Mesendoderm (in vitro differentiated cells): ENCODE results near the gene FPR3.
A peak's percentile ranks its signal among the peaks of the same experiment; 100 is the strongest.
"Not testable (repeated sequence)": the region's sequence is repeated elsewhere in the genome, so short reads cannot be mapped to it uniquely, and the experiment has no call there.

Experiments used
- DNase-seq: peaks from one replicate; pipeline ENCODE4 v3.0.0; 2013
- H2AK5ac ChIP-seq: 2 replicates; pipeline ENCODE4 v1.6.1; 2013; ENCODE audit warnings: low read length, inconsistent platforms
- H2BK120ac ChIP-seq: 2 replicates; pipeline ENCODE4 v1.6.1; 2013; ENCODE audit warnings: low read depth, mild to moderate bottlenecking, low read length, moderate library complexity, mixed read lengths
- H2BK15ac ChIP-seq: replicated peaks from 2 replicates; pipeline ENCODE4 v1.6.1; 2013; ENCODE audit warnings: low read depth, mild to moderate bottlenecking, moderate library complexity
- H2BK5ac ChIP-seq: 2 replicates; pipeline ENCODE4 v1.6.1; 2013; ENCODE audit warnings: low read length, inconsistent platforms
- H3K18ac ChIP-seq: 2 replicates; pipeline ENCODE4 v1.6.1; 2013; ENCODE audit warnings: mild to moderate bottlenecking, low read length, mixed read lengths
- H3K23ac ChIP-seq: one replicate; pipeline ENCODE4 v1.6.1; 2013; ENCODE audit warnings: low read length
- H3K27ac ChIP-seq: 2 replicates; pipeline ENCODE4 v1.5.1; 2013; ENCODE audit warnings: low read depth, mild to moderate bottlenecking, inconsistent platforms, low read length, moderate library complexity
- H3K27me3 ChIP-seq: 2 replicates; pipeline ENCODE4 v1.6.1; 2013; ENCODE audit warnings: low read length, control low read depth, mild to moderate bottlenecking, inconsistent platforms; ENCODE audit not compliant: insufficient read depth, poor library complexity
- H3K36me3 ChIP-seq: 2 replicates; pipeline ENCODE4 v1.6.1; 2013; ENCODE audit warnings: low read length, inconsistent platforms; ENCODE audit not compliant: control insufficient read depth, insufficient read depth
- H3K4ac ChIP-seq: one replicate; pipeline ENCODE4 v1.6.1; 2013; ENCODE audit warnings: low read depth, mild to moderate bottlenecking, low read length, moderate library complexity
- H3K4me1 ChIP-seq: 2 replicates; pipeline ENCODE4 v1.6.1; 2013; ENCODE audit warnings: low read depth, low read length, inconsistent platforms; ENCODE audit not compliant: control insufficient read depth
- H3K4me2 ChIP-seq: 2 replicates; pipeline ENCODE4 v1.6.1; 2013; ENCODE audit warnings: low read length
- H3K4me3 ChIP-seq: 2 replicates; pipeline ENCODE4 v1.5.1; 2013; ENCODE audit warnings: mild to moderate bottlenecking, low read length
- H3K56ac ChIP-seq: one replicate; pipeline ENCODE4 v1.6.1; 2013; ENCODE audit warnings: low read length
- H3K79me1 ChIP-seq: 2 replicates; pipeline ENCODE4 v1.6.1; 2013; ENCODE audit warnings: low read length, inconsistent platforms
- H3K79me2 ChIP-seq: 2 replicates; pipeline ENCODE4 v1.6.1; 2013; ENCODE audit warnings: mild to moderate bottlenecking, low read length; ENCODE audit not compliant: control insufficient read depth, insufficient read depth
- H3K9ac ChIP-seq: 2 replicates; pipeline ENCODE4 v1.6.1; 2013; ENCODE audit warnings: low read length, inconsistent platforms
- H4K5ac ChIP-seq: one replicate; pipeline ENCODE4 v1.6.1; 2013; ENCODE audit warnings: low read length
- H4K8ac ChIP-seq: one replicate; pipeline ENCODE4 v1.6.1; 2013; ENCODE audit warnings: low read depth, mild to moderate bottlenecking, control low read depth, low read length, moderate library complexity
- WGBS: extraction: QIAGEN DNeasy Blood & Tissue Kit; methylation state at CpG from one replicate; pipeline ENCODE4 v1.1.7; 2013; ENCODE audit warnings: low lambda C conversion rate, missing lambda C conversion rate; ENCODE audit not compliant: insufficient coverage; ENCODE audit errors: extremely low coverage; 5-methylcytosine and 5-hydroxymethylcytosine counted together

The FPR3 gene

DNA sequence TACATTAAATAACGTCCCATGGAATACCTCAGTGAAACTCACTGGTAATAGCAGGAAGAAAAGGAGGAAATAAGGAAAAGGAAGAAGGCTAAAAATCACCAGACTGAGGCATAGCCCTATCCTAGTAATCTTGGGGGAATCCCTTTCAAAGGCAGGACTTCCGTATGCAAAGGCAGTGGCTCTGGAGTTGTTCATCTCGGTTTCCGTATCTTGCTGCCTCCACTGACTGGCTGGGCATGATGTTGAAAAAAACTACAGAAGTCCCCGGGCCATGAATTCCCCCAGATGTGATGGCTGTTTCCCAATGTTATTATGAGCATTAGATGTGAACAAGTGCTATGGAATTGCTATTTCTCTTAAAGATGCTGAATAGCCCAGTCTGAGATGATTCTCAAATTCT is 28.5 kb upstream of the FPR3 start:
- Histone ChIP-seq H3K18ac (no peak overlapping the region), H2BK5ac (no peak overlapping the region), H3K9ac (no peak overlapping the region), H3K36me3 (no peaks in the 10 kb centered on the region), H3K79me2 (no peaks in the 10 kb centered on the region), H3K4me2 (no peak overlapping the region), H3K27ac (no peak overlapping the region), H3K27me3 (no peaks in the 10 kb centered on the region), H3K4me1 (no peaks in the 10 kb centered on the region), H3K56ac (no peak overlapping the region), H3K4me3 (no peak overlapping the region), H3K23ac (no peak overlapping the region), H3K79me1 (no peaks in the 10 kb centered on the region), H4K5ac (no peak overlapping the region), H3K4ac (no peak overlapping the region), H2BK15ac (no peak overlapping the region), H2AK5ac (no peak overlapping the region), H4K8ac (no peak overlapping the region), H2BK120ac (no peak overlapping the region)
- no CpG with 5 or more reads among the region's 5 CpGs for WGBS
- DNase-seq, result no peak

DNA sequence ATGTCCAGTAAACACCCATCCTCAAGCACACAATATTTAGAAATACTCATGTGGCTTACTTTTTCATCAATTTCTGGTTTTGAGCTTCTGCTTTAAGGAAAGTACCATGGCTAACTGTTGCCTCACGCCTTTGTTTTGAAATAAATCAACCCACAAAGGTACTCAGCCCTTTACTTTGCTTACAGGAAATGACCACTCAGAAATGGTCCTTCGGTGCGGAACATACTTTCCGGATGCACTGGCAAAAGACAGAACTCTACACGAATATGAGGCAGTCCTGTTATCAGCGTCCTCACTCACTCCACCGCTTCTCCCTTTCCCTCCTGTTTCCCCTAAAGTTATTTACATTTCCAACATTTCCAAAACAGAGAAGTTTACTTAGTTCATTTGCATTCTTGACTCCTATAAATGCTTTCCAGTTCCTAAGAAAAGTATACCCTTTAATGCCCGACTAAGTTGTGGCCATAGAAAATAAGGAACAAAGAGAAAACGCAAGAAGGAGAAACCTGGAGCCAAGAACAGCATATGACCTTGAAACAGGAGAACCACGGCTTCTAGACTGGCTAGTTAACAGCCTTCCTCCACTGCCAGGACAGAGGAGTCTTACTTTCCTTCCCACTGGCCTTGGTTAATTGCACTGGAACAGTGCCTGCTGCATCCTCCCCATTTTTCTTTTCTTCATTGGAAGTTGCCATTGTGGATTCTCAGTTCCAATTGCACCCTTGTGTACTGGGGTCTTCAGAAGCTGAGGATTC is 23.4 kb upstream of the FPR3 start:
- H3K56ac ChIP-seq, result no peak overlapping the region
- no peak overlapping the region for H2BK15ac ChIP-seq
- no peak overlapping the region for H3K9ac ChIP-seq
- no peak overlapping the region for H2BK120ac ChIP-seq
- no peak overlapping the region for H3K18ac ChIP-seq
- H2BK5ac ChIP-seq, result no peak overlapping the region
- H3K79me1 ChIP-seq, result no peaks in the 10 kb centered on the region
- no peak for DNase-seq
- no peaks in the 10 kb centered on the region for H3K27me3 ChIP-seq
- no peaks in the 10 kb centered on the region for H3K36me3 ChIP-seq
- H3K4me1 ChIP-seq, result no peaks in the 10 kb centered on the region
- H3K23ac ChIP-seq, result no peak overlapping the region
- H4K8ac ChIP-seq, result no peak overlapping the region
- no peak overlapping the region for H3K27ac ChIP-seq
- no peaks in the 10 kb centered on the region for H3K79me2 ChIP-seq
- H4K5ac ChIP-seq, result no peak overlapping the region
- no CpG with 5 or more reads among the region's 10 CpGs for WGBS
- no peak overlapping the region for H3K4me2 ChIP-seq
- H2AK5ac ChIP-seq, result no peak overlapping the region
- H3K4me3 ChIP-seq, result no peak overlapping the region
- H3K4ac ChIP-seq, result no peak overlapping the region

DNA sequence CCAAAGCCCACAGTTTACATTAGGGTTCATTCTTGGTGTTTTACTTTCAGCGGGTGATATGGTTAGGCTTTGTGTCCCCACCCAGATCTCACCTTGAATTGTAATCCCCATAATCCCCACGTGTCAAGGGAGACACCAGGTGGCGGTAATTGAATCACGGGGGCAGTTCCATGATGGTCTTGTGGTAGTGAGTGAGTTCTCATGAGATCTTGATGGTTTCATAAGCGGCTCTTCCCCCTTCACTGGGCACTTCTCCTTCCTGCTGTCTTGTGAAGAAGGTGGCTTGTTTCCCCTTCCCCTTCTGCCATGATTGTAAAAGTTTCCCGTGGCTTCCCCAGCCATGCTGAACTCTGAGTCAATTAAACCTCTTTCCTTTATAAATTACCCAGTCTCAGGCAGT is 22.0 kb upstream of the FPR3 start:
- Histone ChIP-seq H3K4me1 (no peaks in the 10 kb centered on the region), H3K79me2 (no peaks in the 10 kb centered on the region), H3K36me3 (no peaks in the 10 kb centered on the region), H3K18ac (no peak overlapping the region), H3K56ac (no peak overlapping the region), H4K5ac (no peak overlapping the region), H3K79me1 (no peaks in the 10 kb centered on the region), H3K27ac (no peak overlapping the region), H3K4me2 (no peak overlapping the region), H3K4me3 (no peak overlapping the region), H3K27me3 (no peaks in the 10 kb centered on the region), H3K23ac (no peak overlapping the region), H3K4ac (no peak overlapping the region), H2BK5ac (no peak overlapping the region), H4K8ac (no peak overlapping the region), H3K9ac (no peak overlapping the region), H2BK120ac (no peak overlapping the region), H2BK15ac (no peak overlapping the region), H2AK5ac (no peak overlapping the region)
- no peak for DNase-seq
- no CpG with 5 or more reads among the region's 6 CpGs for WGBS

DNA sequence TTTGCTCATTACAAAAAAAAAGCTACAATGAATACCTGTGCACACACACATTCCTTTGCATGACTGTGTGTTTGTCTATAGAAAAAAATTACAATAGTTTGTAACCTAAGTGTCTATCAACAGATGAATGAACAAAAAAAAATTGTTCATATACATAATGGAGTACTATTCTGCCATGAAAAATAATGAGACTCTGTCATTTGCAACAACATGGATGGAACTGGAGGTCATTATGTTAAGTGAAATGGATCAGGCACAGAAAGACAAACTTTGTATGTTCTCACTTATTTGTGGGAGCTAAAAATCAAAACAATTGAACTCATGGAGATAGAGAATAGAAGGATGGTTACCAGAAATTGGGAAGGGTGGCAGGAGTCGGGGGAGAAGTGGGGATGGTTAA is 18.4 kb upstream of the FPR3 start:
- H3K4ac ChIP-seq, H3K4me3 ChIP-seq, H3K23ac ChIP-seq, H4K8ac ChIP-seq, H3K4me2 ChIP-seq, H3K79me2 ChIP-seq, DNase-seq, H3K27ac ChIP-seq, H2BK120ac ChIP-seq, H2BK5ac ChIP-seq, H3K9ac ChIP-seq, H4K5ac ChIP-seq, H2AK5ac ChIP-seq, H3K36me3 ChIP-seq, H2BK15ac ChIP-seq, H3K4me1 ChIP-seq, H3K79me1 ChIP-seq, H3K18ac ChIP-seq, H3K27me3 ChIP-seq, H3K56ac ChIP-seq: not testable (repeated sequence)
- no CpG with 5 or more reads among the region's 1 CpG for WGBS

DNA sequence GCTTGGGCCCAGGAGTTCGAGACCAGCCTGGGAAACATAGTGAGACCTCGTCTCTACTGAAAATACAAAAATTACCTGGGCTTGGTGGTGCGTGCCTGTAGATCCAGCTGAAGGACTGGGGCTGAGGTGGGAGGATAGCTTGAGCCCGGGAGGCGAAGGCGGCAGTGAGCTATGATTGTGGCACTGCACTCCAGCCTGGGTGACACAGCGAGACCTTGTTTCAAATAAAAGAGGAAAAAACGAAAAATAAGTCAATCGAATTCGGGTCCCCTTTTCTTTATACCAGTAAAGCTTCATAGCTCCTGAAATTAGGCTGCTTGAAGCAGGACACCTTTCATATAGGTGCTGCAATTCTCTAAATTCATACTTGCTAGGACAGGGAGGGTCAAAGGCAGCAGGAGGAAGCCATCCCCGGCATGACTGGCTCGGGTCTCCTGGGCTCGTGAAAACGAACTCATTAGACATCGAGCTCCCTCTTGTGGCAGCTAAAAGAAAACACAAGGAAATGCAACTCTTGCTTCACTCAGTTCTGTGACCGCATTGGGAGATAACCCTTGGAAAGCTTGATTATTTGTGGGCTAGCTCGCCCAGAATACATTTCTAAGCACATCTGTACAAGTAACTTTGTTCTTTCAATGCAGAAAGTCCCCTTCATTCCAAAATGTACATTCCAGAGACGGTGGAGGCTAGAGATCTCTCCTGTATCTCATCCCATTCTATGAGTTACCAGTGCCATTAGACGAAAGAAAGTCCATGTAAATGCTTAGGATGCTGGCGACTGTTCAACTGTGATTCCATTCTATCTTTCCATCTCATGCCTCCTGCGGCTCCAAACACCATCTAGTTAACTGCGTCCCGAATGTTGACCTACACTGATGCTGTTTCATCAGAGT is 17.1 kb upstream of the FPR3 start:
- H3K36me3 ChIP-seq, result no peaks in the 10 kb centered on the region
- no peaks in the 10 kb centered on the region for H3K79me2 ChIP-seq
- no peak overlapping the region for H3K4me3 ChIP-seq
- no peaks in the 10 kb centered on the region for H3K27me3 ChIP-seq
- H3K18ac ChIP-seq, result no peak overlapping the region
- no peak overlapping the region for H3K23ac ChIP-seq
- no peak overlapping the region for H2BK15ac ChIP-seq
- H3K56ac ChIP-seq, result peak overlapping the region; percentile 27
- no peak overlapping the region for H2BK120ac ChIP-seq
- no peaks in the 10 kb centered on the region for H3K4me1 ChIP-seq
- H3K79me1 ChIP-seq, result no peaks in the 10 kb centered on the region
- H3K4me2 ChIP-seq, result no peak overlapping the region
- no peak overlapping the region for H3K4ac ChIP-seq
- H4K8ac ChIP-seq, result no peak overlapping the region
- no peak overlapping the region for H3K9ac ChIP-seq
- WGBS, result no CpG with 5 or more reads among the region's 23 CpGs
- DNase-seq, result peak; percentile 92
- H2AK5ac ChIP-seq, result no peak overlapping the region
- H2BK5ac ChIP-seq, result no peak overlapping the region
- H4K5ac ChIP-seq, result no peak overlapping the region
- no peak overlapping the region for H3K27ac ChIP-seq
